ENCODE data around the gene CHN2.

DNA sequence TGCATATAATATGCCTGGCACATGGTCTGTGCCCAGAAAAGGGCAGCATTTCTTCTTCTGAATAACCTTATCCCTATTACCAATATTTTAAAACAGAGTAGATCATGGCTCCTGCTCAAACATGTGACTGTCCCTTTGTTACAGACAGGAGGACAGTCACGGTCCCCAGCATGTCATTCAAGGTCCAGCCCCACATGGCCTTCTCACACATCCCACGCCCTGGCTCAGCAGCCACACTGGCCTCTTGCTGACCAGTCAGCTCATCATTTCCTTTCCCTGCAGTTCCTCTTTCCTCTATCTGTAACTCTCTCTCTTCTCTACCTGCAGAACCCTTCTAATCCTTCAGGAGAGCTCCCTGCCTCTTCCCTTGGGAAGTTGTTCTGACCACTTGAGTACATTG lies 167.8 kb downstream of the CHN2 start:
- TF ChIP-seq CTCF (conservative IDR thresholded peaks at IDR 0.05) (no peak), EZH2 (IDR thresholded peaks at IDR 0.05; ENCODE audit: low read depth) (no peak)

Measured in PC-9 (cell line).